Neural progenitor cell (in vitro differentiated cells): ENCODE data around the gene MATR3.

ENCODE experiments used
- CTCF ChIP-seq: fragments of 200-600 bp; sonication (generic); IDR thresholded peaks from 2 replicates; pipeline ENCODE4 v1.5.1; 2017; ENCODE audit warnings: antibody characterized with exemption, mild to moderate bottlenecking
- EZH2 ChIP-seq: fragments of 200-600 bp; sonication (generic); IDR thresholded peaks from 2 replicates; pipeline ENCODE4 v1.6.1; 2017; ENCODE audit warnings: antibody characterized with exemption, mild to moderate bottlenecking, moderate library complexity
- EZH2phosphoT487 ChIP-seq: fragments of 200-600 bp; sonication (generic); IDR thresholded peaks from 2 replicates; pipeline ENCODE4 v1.6.1; 2017; ENCODE audit warnings: antibody characterized with exemption

- no peak for TF ChIP-seq EZH2
- no peak for TF ChIP-seq CTCF
- no peak for TF ChIP-seq EZH2phosphoT487
Observed at GRCh38 chr5:139364466-139364865, 70.9 kb downstream of the MATR3 start.
